ENCODE measurements around the gene TNS1.

GRCh38 chr2:217875556-217876252 is 127.1 kb downstream of the TNS1 start:
- no peak for TF ChIP-seq CTCF (conservative IDR thresholded peaks at IDR 0.05; ENCODE audit: low read length)
- no peak for TF ChIP-seq EZH2phosphoT487 (IDR thresholded peaks at IDR 0.05; ENCODE audit: borderline replicate concordance)

Data from Loucy (cell line).